Endothelial cell of coronary artery (primary cell): ENCODE measurements around the gene CCDC187. TPM values are rescaled to one million over a fixed set of nuclear protein-coding genes. Genes with fewer than 3 reads are reported as not detected.

ENCODE experiments used
- total RNA-seq: library from RNA; depleted of rRNA; stranded (reverse); fragments of >200 nt; gene quantifications from 2 replicates; pipeline ENCODE4 v1.2.3, GENCODE V29; 2014

The CCDC187 gene
- not detected in 2 replicates for total RNA-seq

DNA sequence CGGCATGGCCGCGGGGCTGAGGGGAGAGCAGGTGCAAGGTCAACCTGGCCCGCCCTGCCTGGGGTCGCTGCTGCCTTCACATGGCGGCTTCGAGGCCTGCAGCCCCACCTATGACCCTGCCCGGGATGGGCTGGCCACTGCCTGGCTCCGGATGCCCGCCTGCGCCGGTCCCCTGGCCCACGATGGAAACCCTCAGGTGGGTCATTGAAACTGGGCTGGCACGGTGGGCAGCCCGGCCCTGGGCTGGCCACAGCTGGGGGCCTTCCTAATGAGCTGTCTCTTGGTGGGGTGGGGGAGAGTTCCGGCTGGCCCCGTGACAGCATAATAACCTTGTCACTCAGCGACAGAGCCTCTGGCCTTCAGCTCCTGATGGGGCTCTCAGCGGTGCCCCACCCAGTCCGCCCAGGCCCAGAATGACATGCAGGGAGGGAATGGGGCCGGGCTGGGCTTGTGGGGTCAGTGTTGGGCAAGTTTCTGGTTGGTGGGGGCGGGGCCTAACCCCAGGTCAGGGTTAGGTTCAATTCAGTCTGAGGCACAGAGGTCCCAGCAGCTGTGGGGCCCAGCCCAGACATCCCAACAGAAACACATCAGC is at the start of gene CCDC187:
Gene CCDC187, minus strand, starts transcription at position 270 of the 592 bp plus-strand sequence. Its CDS starts 264 bp downstream, at position 6.

GRCh38 chr9:136327304-136327974 is 23.5 kb upstream of the CCDC187 start, which contains the start of gene GPSM1:
Gene GPSM1, plus strand, starts transcription at chr9:136327539. Its CDS starts 157 bp downstream, at chr9:136327696.

DNA sequence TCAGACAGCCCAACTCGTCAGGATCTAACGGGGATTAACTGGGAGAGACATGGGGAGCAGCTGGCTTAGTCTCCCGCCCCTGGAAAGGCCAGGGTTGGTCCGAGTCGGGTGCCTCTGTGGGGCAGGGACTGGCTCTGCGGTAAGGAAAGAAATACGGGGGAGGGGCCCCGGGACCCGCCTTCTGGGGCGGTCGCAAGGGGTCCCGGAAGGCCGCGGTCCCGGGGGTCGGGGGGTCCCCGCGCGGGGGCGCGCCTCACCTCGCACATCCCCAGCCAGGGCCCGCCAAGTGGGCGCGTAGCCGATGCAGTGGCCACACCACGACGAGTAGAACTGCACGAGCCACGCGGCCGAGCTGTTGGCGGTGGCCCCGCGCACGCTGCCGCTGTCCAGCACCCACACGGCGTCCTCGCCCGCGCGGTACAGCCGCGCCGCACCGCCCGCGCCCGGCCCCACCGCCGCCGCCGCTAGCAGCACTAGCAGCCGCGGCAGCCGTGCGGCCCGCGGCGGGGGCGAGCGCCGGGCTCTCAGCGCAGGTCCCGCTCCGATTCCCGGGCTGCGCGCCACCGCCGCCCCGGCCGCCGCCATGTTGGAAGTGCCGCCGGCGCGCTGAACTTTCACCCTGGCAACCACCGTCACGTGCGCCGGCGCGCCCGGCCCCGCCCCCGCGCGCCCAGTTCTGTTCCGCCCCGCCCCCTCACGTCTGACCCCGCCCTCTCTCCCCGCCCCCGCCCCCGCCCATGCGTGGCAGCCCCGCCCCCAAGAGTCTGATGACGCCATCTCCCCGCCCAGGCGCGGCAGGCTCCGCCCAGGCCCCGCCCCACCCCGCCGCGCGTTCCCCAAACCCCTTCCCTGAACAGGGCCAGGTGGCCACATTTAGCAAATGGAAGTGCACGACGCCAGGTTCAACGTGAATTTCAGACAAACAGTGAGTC is 58.4 kb downstream of the CCDC187 start, which contains the start of gene QSOX2:
Gene QSOX2, minus strand, starts transcription at position 594 of the 932 bp plus-strand sequence. Its CDS starts 9 bp downstream, at position 585.

GRCh38 chr9:136204838-136205706 is 98.8 kb downstream of the CCDC187 start, which contains the start of gene LHX3:
Gene LHX3, minus strand, starts transcription at chr9:136205128. Its CDS starts 116 bp downstream, at chr9:136205012.

Other genes with a start within 250 kb of the CCDC187 start
- 18.8 and 28.8 TPM in 2 replicates for gene NACC2, start 208.8 kb downstream of the CCDC187 start, total RNA-seq
- gene TMEM250, start 185.2 kb downstream of the CCDC187 start, total RNA-seq = 46.5 and 60.6 TPM in 2 replicates
- not detected in 2 replicates for gene LHX3, start 99.0 kb downstream of the CCDC187 start, total RNA-seq
- gene QSOX2, start 58.3 kb downstream of the CCDC187 start, total RNA-seq = 9.4 and 14.5 TPM in 2 replicates
- gene GPSM1, start 23.4 kb upstream of the CCDC187 start, total RNA-seq = 24.7 and 34.4 TPM in 2 replicates
- gene DNLZ, start 59.6 kb upstream of the CCDC187 start, total RNA-seq = 9.3 and 19.3 TPM in 2 replicates
- gene CARD9, start 69.6 kb upstream of the CCDC187 start, total RNA-seq = 0.27 and 0.28 TPM in 2 replicates
- gene SNAPC4, start 96.1 kb upstream of the CCDC187 start, total RNA-seq = 8.4 and 8.7 TPM in 2 replicates
- gene ENTR1, start 106.5 kb upstream of the CCDC187 start, total RNA-seq = 30.4 and 31.4 TPM in 2 replicates
- 42.4 and 47.2 TPM in 2 replicates for gene PMPCA, start 106.6 kb upstream of the CCDC187 start, total RNA-seq
- 4.9 and 6.5 TPM in 2 replicates for gene INPP5E, start 135.8 kb upstream of the CCDC187 start, total RNA-seq
- 17.7 and 24.4 TPM in 2 replicates for gene SEC16A, start 178.9 kb upstream of the CCDC187 start, total RNA-seq
- 109 and 129 TPM in 2 replicates for gene NOTCH1, start 242.0 kb upstream of the CCDC187 start, total RNA-seq